ENCODE data around the gene S100A10. TPM values are rescaled to one million over a fixed set of nuclear protein-coding genes. Genes with fewer than 3 reads are reported as not detected.
A peak's percentile ranks its signal among the peaks of the same experiment; 100 is the strongest.

Gene S100A10
- total and polyA plus RNA-seq, 8 donors, result 6.4 to 830 (median 165) TPM

DNA sequence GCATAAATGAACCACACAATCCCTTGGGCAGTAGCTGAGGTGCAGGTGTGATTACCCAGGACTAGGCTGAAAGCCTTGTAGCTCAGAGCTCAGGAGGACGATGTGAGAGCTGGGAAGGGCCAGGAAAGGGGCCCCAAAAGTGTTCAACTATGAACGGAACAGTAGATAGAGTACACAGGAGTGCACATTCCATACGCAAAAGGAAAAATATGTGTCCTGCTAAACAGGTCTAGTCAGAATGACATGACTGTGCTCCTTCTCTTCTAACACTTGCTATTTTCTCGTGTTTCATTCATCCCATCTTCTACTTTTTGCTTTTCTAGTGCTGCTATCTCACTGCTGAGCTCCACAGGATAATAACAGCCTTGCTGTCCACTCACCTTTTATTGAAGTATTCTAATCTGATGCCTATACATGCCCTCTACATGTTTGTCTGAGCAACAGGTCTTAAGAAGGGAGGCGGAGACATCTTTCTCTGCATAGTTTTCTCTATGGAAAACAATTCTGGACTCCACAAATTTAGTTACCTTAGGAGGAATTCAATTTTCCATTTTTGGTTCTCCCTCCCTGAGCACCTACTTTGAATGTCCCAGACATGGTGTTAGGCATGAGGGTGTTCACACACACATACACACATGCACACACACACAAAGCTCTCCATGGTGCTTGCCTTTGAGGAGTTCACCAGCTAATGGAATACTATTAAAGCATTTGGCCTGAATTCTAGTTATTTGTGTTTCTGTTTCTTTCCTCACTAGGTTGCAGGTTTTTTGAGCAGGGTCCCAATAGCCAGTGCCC, 3.4 kb downstream of the S100A10 start:
- Histone ChIP-seq H3K4me3 (peak overlapping the region in 2 of 4 donors; percentile 80), H3K9me3 (no peaks in the 10 kb centered on the region), H3K27me3 (peaks cover 0 to 9% (median 0%) of the 10 kb centered on the region in 3 donors), H3K27ac (peak overlapping the region; percentile 40 to 98 (median 88)), H3K4me1 (peaks cover 56 to 79% (median 68%) of the 10 kb centered on the region in 4 donors), H3K36me3 (peaks cover 6 to 15% (median 9%) of the 10 kb centered on the region in 4 donors)
- intact Hi-C loops (cut with DNase I; ENCODE audit: low total_unique reads), result no loop called here
- DNase-seq, result peak in 1 of 2 donors; percentile 61
- TF ChIP-seq POLR2AphosphoS5 (IDR thresholded peaks at IDR 0.05), result no peak
- TF ChIP-seq, protein P1, sequence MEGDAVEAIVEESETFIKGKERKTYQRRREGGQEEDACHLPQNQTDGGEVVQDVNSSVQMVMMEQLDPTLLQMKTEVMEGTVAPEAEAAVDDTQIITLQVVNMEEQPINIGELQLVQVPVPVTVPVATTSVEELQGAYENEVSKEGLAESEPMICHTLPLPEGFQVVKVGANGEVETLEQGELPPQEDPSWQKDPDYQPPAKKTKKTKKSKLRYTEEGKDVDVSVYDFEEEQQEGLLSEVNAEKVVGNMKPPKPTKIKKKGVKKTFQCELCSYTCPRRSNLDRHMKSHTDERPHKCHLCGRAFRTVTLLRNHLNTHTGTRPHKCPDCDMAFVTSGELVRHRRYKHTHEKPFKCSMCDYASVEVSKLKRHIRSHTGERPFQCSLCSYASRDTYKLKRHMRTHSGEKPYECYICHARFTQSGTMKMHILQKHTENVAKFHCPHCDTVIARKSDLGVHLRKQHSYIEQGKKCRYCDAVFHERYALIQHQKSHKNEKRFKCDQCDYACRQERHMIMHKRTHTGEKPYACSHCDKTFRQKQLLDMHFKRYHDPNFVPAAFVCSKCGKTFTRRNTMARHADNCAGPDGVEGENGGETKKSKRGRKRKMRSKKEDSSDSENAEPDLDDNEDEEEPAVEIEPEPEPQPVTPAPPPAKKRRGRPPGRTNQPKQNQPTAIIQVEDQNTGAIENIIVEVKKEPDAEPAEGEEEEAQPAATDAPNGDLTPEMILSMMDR (IDR thresholded peaks at IDR 0.05), result no peak
- no peak for TF ChIP-seq POLR2A (IDR thresholded peaks at IDR 0.05)
- no peak for TF ChIP-seq EP300 (IDR thresholded peaks at IDR 0.05)
- 34 to 60% (median 37%) methylated on average over 5 of the region's 5 CpGs for WGBS, 5 donors

DNA sequence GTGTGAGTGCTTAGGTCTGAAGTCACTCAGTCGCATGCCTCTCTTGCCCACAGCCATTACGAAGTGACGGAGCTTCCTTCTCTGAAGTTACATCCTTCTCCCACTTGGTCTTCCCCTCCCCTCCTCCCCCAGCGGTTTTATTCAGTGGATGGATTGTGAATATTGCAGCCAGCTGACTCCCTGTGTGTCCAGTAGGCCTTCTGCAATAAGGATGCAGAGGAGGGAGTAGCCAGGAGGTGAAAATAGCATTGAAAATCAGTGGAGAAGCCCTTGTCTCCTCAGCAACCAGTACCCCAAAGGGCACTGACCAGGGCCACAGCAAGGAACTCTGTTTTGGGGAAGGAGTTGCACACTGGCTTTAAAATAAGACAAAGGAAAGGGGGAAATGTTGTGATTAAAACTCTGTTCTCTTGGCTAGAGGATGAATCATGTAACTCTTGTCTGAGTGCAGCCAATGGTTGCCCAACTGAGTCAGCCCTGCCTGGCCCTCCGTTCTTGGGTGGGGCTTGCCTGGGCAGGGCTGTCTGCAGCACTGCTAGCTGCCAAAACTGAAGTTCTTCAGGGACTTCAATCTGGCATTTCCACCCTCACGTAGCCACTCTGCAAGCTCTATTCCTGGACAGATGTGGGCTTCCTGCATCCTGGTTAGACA, 4.3 kb downstream of the S100A10 start:
- TF ChIP-seq, protein P1 (IDR thresholded peaks at IDR 0.05), result no peak
- no peak for TF ChIP-seq POLR2A (IDR thresholded peaks at IDR 0.05)
- TF ChIP-seq EP300 (IDR thresholded peaks at IDR 0.05), result no peak
- peak in 2 of 3 donors; percentile 18 to 62 for TF ChIP-seq POLR2AphosphoS5 (IDR thresholded peaks at IDR 0.05)
- Histone ChIP-seq H3K4me1 (peaks cover 54 to 79% (median 66%) of the 10 kb centered on the region in 4 donors), H3K27ac (peak overlapping the region; percentile 37 to 98 (median 88)), H3K27me3 (peaks cover 0 to 9% (median 0%) of the 10 kb centered on the region in 3 donors), H3K4me3 (no peak overlapping the region), H3K9me3 (no peaks in the 10 kb centered on the region), H3K36me3 (peaks cover 11 to 24% (median 18%) of the 10 kb centered on the region in 4 donors)
- intact Hi-C loops (cut with DNase I; ENCODE audit: low total_unique reads), result no loop called here
- WGBS, 5 donors, result 33 to 50% (median 42%) methylated on average over 6 of the region's 6 CpGs
- DNase-seq, result peak; percentile 56 to 59

DNA sequence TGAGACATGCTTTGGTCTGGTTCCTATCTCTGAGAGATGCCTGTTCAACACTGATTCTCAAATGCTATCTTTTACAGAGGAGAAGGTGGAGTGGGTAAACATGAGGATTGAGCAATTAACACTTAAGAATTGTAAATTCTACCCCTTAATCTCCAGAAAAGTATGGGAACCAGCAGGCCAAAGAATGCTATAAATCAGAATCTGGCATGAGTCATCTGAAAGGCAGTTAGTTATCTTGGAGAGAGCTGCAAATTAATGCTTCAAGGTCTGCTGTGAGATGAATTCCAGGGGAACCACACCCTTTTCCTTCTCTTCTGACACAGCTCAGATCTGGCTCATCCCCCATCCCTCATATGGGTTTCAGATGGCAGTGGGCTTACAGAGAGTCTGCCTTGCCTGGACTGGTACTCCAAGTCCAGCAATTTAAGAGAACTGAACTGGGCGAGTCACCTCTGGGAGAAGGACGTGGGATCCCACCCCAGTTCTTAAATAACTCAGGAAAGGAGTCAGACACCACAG, 5.2 kb downstream of the S100A10 start:
- no peaks in the 10 kb centered on the region for H3K9me3 ChIP-seq
- 40 to 64% (median 54%) methylated on average over 2 of the region's 2 CpGs for WGBS, 5 donors
- DNase-seq, result peak in 1 of 2 donors; percentile 62
- intact Hi-C loops (cut with DNase I; ENCODE audit: low total_unique reads), result no loop called here
- H3K27ac ChIP-seq, result peak overlapping the region; percentile 52 to 98 (median 88)
- peaks cover 45 to 81% (median 61%) of the 10 kb centered on the region in 4 donors for H3K4me1 ChIP-seq
- TF ChIP-seq POLR2AphosphoS5 (IDR thresholded peaks at IDR 0.05), result peak in 1 of 3 donors; percentile 22
- no peak for TF ChIP-seq POLR2A (IDR thresholded peaks at IDR 0.05)
- TF ChIP-seq EP300 (IDR thresholded peaks at IDR 0.05), result no peak
- TF ChIP-seq, protein P1 (IDR thresholded peaks at IDR 0.05), result no peak
- peaks cover 16 to 33% (median 27%) of the 10 kb centered on the region in 4 donors for H3K36me3 ChIP-seq
- H3K27me3 ChIP-seq, result peaks cover 0 to 3% (median 0%) of the 10 kb centered on the region in 3 donors
- H3K4me3 ChIP-seq, result no peak overlapping the region

DNA sequence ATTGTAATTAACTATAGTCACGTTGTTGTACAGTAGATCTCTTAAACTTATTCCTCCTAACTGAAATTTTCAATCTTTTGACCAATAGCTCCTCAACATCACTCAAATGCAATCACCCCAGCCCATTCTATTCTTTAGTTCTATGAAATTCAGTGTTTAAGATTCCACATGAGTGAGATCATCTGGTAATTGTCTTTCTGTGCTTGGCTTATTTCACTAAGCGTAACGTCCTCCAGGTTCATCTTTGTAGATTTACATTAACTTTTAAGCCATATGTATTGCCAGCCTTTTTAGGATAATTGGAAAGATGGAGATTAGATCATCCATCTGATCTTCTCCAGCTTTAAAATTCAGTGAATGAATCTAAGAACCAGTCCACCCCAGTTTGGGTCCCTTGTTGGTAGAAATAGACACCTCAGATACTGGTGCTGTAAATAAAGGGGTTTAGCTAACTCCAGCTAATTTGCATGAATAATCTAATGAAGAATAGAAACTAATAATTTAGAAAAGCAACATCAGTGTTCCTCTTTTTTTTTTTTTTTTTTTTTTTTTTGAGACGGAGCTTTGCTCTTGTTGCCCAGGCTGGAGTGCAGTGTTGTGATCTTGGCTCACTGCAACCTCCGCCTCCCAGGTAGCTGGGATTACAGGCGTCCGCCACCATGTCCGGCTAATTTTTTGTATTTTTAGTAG, 7.0 kb downstream of the S100A10 start:
- peaks cover 22 to 51% (median 45%) of the 10 kb centered on the region in 4 donors for H3K36me3 ChIP-seq
- H3K27me3 ChIP-seq, result no peaks in the 10 kb centered on the region
- TF ChIP-seq, protein P1 (IDR thresholded peaks at IDR 0.05), result no peak
- TF ChIP-seq POLR2A (IDR thresholded peaks at IDR 0.05) (no peak), POLR2AphosphoS5 (IDR thresholded peaks at IDR 0.05) (no peak), EP300 (IDR thresholded peaks at IDR 0.05) (no peak)
- H3K4me1 ChIP-seq, result peaks cover 38 to 79% (median 53%) of the 10 kb centered on the region in 4 donors
- no peak for DNase-seq
- no peak overlapping the region for H3K27ac ChIP-seq
- H3K9me3 ChIP-seq, result no peaks in the 10 kb centered on the region
- H3K4me3 ChIP-seq, result no peak overlapping the region
- intact Hi-C loops (cut with DNase I; ENCODE audit: low total_unique reads), result no loop called here
- WGBS, 5 donors, result 90 to 96% (median 93%) methylated on average over 8 of the region's 8 CpGs
